Smooth muscle cell of the coronary artery (primary cell): Measurements from ENCODE around the gene HSD17B14. TPM values are rescaled to one million over a fixed set of nuclear protein-coding genes. Genes with fewer than 3 reads are reported as not detected.

Experiments
- total RNA-seq: library from RNA; depleted of rRNA; stranded (reverse); fragments of >200 nt; gene quantifications from 2 replicates; pipeline ENCODE4 v1.2.3, GENCODE V29; 2014; ENCODE audit warnings: low replicate concordance

HSD17B14 gene
- total RNA-seq = 5.3 and 8.8 TPM in 2 replicates

GRCh38 chr19:48836089-48837017, at the start of gene HSD17B14:
Gene HSD17B14 (minus strand): TSS chr19:48836491. CDS start chr19:48836411, 80 bp downstream.

GRCh38 chr19:48872182-48872883, 36.0 kb upstream of the HSD17B14 start, which contains the start of gene PPP1R15A:
Gene PPP1R15A (plus strand): TSS chr19:48872421. CDS start chr19:48873234, 813 bp downstream.

GRCh38 chr19:48868114-48868886, 32.0 kb upstream of the HSD17B14 start, which contains the start of gene PLEKHA4:
Gene PLEKHA4 (minus strand): TSS chr19:48868617. CDS start chr19:48867620, 997 bp downstream.

Other genes with a start within 250 kb of the HSD17B14 start
- not detected in 2 replicates for gene SPACA4, start 229.7 kb downstream of the HSD17B14 start, total RNA-seq
- 0.38 TPM in 1 of 2 replicates, not detected in the other for gene FAM83E, start 221.4 kb downstream of the HSD17B14 start, total RNA-seq
- gene RPL18, start 217.3 kb downstream of the HSD17B14 start, total RNA-seq = 1,963 and 2,996 TPM in 2 replicates
- 3.3 and 4.4 TPM in 2 replicates for gene SPHK2, start 217.0 kb downstream of the HSD17B14 start, total RNA-seq
- 2.8 and 8.1 TPM in 2 replicates for gene DBP, start 199.1 kb downstream of the HSD17B14 start, total RNA-seq
- 1.1 and 4.0 TPM in 2 replicates for gene CA11, start 190.3 kb downstream of the HSD17B14 start, total RNA-seq
- gene NTN5, start 163.5 kb downstream of the HSD17B14 start, total RNA-seq = under 0.01 and 0.08 TPM in 2 replicates
- not detected in 2 replicates for gene FUT2, start 140.5 kb downstream of the HSD17B14 start, total RNA-seq
- 0.12 and 0.30 TPM in 2 replicates for gene MAMSTR, start 116.8 kb downstream of the HSD17B14 start, total RNA-seq
- gene RASIP1, start 95.9 kb downstream of the HSD17B14 start, total RNA-seq = 0.30 and 0.59 TPM in 2 replicates
- not detected in 2 replicates for gene IZUMO1, start 89.6 kb downstream of the HSD17B14 start, total RNA-seq
- under 0.01 and 0.68 TPM in 2 replicates for gene FUT1, start 83.8 kb downstream of the HSD17B14 start, total RNA-seq
- gene FGF21, start 81.0 kb downstream of the HSD17B14 start, total RNA-seq = not detected in 2 replicates
- gene BCAT2, start 25.5 kb downstream of the HSD17B14 start, total RNA-seq = 24.1 and 34.1 TPM in 2 replicates
- 8.3 and 20.7 TPM in 2 replicates for gene PLEKHA4, start 32.1 kb upstream of the HSD17B14 start, total RNA-seq
- gene PPP1R15A, start 35.9 kb upstream of the HSD17B14 start, total RNA-seq = 37.8 and 59.0 TPM in 2 replicates
- gene TULP2, start 62.3 kb upstream of the HSD17B14 start, total RNA-seq = 0.08 and 0.59 TPM in 2 replicates
- gene NUCB1, start 63.8 kb upstream of the HSD17B14 start, total RNA-seq = 113 and 238 TPM in 2 replicates
- gene DHDH, start 97.2 kb upstream of the HSD17B14 start, total RNA-seq = 0.38 and 0.82 TPM in 2 replicates
- 65.3 and 139 TPM in 2 replicates for gene BAX, start 118.4 kb upstream of the HSD17B14 start, total RNA-seq
- gene FTL, start 128.8 kb upstream of the HSD17B14 start, total RNA-seq = 1,491 and 2,478 TPM in 2 replicates
- 27.9 and 31.0 TPM in 2 replicates for gene GYS1, start 156.8 kb upstream of the HSD17B14 start, total RNA-seq
- 246 and 247 TPM in 2 replicates for gene RUVBL2, start 157.4 kb upstream of the HSD17B14 start, total RNA-seq
- gene LHB, start 180.6 kb upstream of the HSD17B14 start, total RNA-seq = 0.15 TPM in 1 of 2 replicates, not detected in the other
- gene CGB3, start 187.8 kb upstream of the HSD17B14 start, total RNA-seq = not detected in 2 replicates
- gene CGB2, start 195.4 kb upstream of the HSD17B14 start, total RNA-seq = not detected in 2 replicates
- not detected in 2 replicates for gene CGB1, start 200.4 kb upstream of the HSD17B14 start, total RNA-seq
- not detected in 2 replicates for gene CGB5, start 207.4 kb upstream of the HSD17B14 start, total RNA-seq
- gene CGB8, start 212.6 kb upstream of the HSD17B14 start, total RNA-seq = not detected in 2 replicates
- gene CGB7, start 221.3 kb upstream of the HSD17B14 start, total RNA-seq = 0.15 and 0.23 TPM in 2 replicates
- gene NTF4, start 228.3 kb upstream of the HSD17B14 start, total RNA-seq = 0.23 TPM in 1 of 2 replicates, not detected in the other
- gene KCNA7, start 236.2 kb upstream of the HSD17B14 start, total RNA-seq = not detected in 2 replicates
- 119 and 188 TPM in 2 replicates for gene SNRNP70, start 249.0 kb upstream of the HSD17B14 start, total RNA-seq